HepG2 (cell line): ENCODE measurements around the gene PANK3. TPM values are rescaled to one million over a fixed set of nuclear protein-coding genes. Genes with fewer than 3 reads are reported as not detected.

Source experiments
- BRD4 ChIP-seq: sonication (generic); formaldehyde crosslinking; IDR thresholded peaks from 2 replicates; pipeline ENCODE4 v1.4.0; 2020; ENCODE audit warnings: missing genetic modification reagents
- CSRNP2 ChIP-seq: sonication (generic); formaldehyde crosslinking; conservative IDR thresholded peaks from 2 replicates; pipeline ENCODE4 v1.8.0; 2022; ENCODE audit warnings: low read depth, missing genetic modification reagents
- FOSL1 ChIP-seq: sonication (generic); formaldehyde crosslinking; IDR thresholded peaks from 2 replicates; pipeline ENCODE4 v1.9.0; 2021; ENCODE audit warnings: missing genetic modification reagents, borderline replicate concordance
- MEIS2 ChIP-seq: sonication (generic); formaldehyde crosslinking; IDR thresholded peaks from 2 replicates; pipeline ENCODE4 v1.9.0; 2021; ENCODE audit warnings: mild to moderate bottlenecking, missing genetic modification reagents
- NFYB ChIP-seq: sonication (generic); formaldehyde crosslinking; IDR thresholded peaks from 2 replicates; pipeline ENCODE4 v1.4.0; 2020; ENCODE audit warnings: missing genetic modification reagents
- PAX8 ChIP-seq: sonication (generic); formaldehyde crosslinking; IDR thresholded peaks from 2 replicates; pipeline ENCODE4 v1.8.0; 2022; ENCODE audit warnings: mild to moderate bottlenecking, missing genetic modification reagents, borderline replicate concordance
- RNF2 ChIP-seq: fragments of 450-650 bp; conservative IDR thresholded peaks from 2 replicates; pipeline ENCODE4 v1.6.1; 2016; ENCODE audit warnings: low read depth
- SNRNP70 ChIP-seq: fragments of 200-400 bp; formaldehyde crosslinking; IDR thresholded peaks from 2 replicates; pipeline ENCODE4 v1.6.1; 2017; ENCODE audit warnings: mild to moderate bottlenecking, low read depth, low read length, moderate library complexity
- TCF7 ChIP-seq: sonication (generic); IDR thresholded peaks from 2 replicates; pipeline ENCODE4 v1.6.1; 2016; ENCODE audit warnings: antibody characterized with exemption, low read depth
- ZBTB39 ChIP-seq: sonication (generic); formaldehyde crosslinking; IDR thresholded peaks from 2 replicates; pipeline ENCODE4 v1.5.0; 2020; ENCODE audit warnings: missing genetic modification reagents
- ZNF180 ChIP-seq: sonication (generic); formaldehyde crosslinking; IDR thresholded peaks from 2 replicates; pipeline ENCODE4 v1.4.0; 2020; ENCODE audit warnings: low read depth, missing genetic modification reagents, borderline replicate concordance
- ZNF326 ChIP-seq: sonication (generic); formaldehyde crosslinking; IDR thresholded peaks from 2 replicates; pipeline ENCODE4 v1.4.0; 2020; ENCODE audit warnings: missing genetic modification reagents, borderline replicate concordance
- ZNF34 ChIP-seq: sonication (generic); formaldehyde crosslinking; IDR thresholded peaks from 2 replicates; pipeline ENCODE4 v1.4.0; 2020; ENCODE audit warnings: mild to moderate bottlenecking, missing genetic modification reagents, borderline replicate concordance
- ZNF382 ChIP-seq: sonication (generic); formaldehyde crosslinking; IDR thresholded peaks from 2 replicates; pipeline ENCODE4 v1.5.0; 2020; ENCODE audit warnings: missing genetic modification reagents, mild to moderate bottlenecking, borderline replicate concordance
- ZNF564 ChIP-seq: sonication (generic); formaldehyde crosslinking; IDR thresholded peaks from 2 replicates; pipeline ENCODE4 v1.8.1; 2023; ENCODE audit warnings: mild to moderate bottlenecking, missing genetic modification reagents
- ZNF713 ChIP-seq: sonication (generic); formaldehyde crosslinking; IDR thresholded peaks from 2 replicates; pipeline ENCODE4 v1.4.0; 2020; ENCODE audit warnings: mild to moderate bottlenecking, missing genetic modification reagents
- ZNF724P ChIP-seq: sonication (generic); formaldehyde crosslinking; IDR thresholded peaks from 2 replicates; pipeline ENCODE4 v1.8.0; 2022; ENCODE audit warnings: missing genetic modification reagents, borderline replicate concordance
- ZNF746 ChIP-seq: sonication (generic); formaldehyde crosslinking; IDR thresholded peaks from 2 replicates; pipeline ENCODE4 v1.8.0; 2022; ENCODE audit warnings: mild to moderate bottlenecking, missing genetic modification reagents
- polyA plus RNA-seq, 8 experiments: library from polyadenylated mRNA; depleted of rRNA in 3 of 8; stranded (reverse) in 7 of 8; unstranded in 1 of 8; fragments of >200 nt; fragmentation: Illumina TruSeq in 4 of 8; extraction: Trizol in 4 of 8; gene quantifications; 2 replicates each; pipeline versions ENCODE4 v1.2.1 to v1.2.3, GENCODE V29; 2011 to 2016; ENCODE audit warnings: low read depth in 4 of 8, missing spikeins in 1 of 8, mixed read lengths in 1 of 8; ENCODE audit not compliant: insufficient read depth in 1 of 8
- total RNA-seq, 5 experiments: library from RNA; depleted of rRNA; stranded (reverse); fragments of >200 nt; fragmentation: Illumina TruSeq; extraction: Trizol; gene quantifications; 2 replicates each; pipeline ENCODE4 v1.2.3, GENCODE V29; 2016; ENCODE audit warnings: low read depth in 1 of 5
- TF ChIP-seq, protein P1 (sequence below): sonication (generic); formaldehyde crosslinking; conservative IDR thresholded peaks from 2 replicates; pipeline ENCODE4 v1.5.0; 2020; ENCODE audit warnings: missing genetic modification reagents
- TF ChIP-seq, protein P2 (sequence below): IDR thresholded peaks from 2 replicates; pipeline ENCODE4 v1.6.1; 2016; ENCODE audit warnings: control low read depth
- TF ChIP-seq, protein P3 (sequence below): sonication (generic); formaldehyde crosslinking; IDR thresholded peaks from 2 replicates; pipeline ENCODE4 v1.4.0; 2020; ENCODE audit warnings: missing genetic modification reagents, borderline replicate concordance

Gene PANK3
- total and polyA plus RNA-seq, 2 of the 13 experiments (the other 11 are each of a cell fraction or from before 2014, with no cell fraction given), result 26.9 to 69.5 TPM

DNA sequence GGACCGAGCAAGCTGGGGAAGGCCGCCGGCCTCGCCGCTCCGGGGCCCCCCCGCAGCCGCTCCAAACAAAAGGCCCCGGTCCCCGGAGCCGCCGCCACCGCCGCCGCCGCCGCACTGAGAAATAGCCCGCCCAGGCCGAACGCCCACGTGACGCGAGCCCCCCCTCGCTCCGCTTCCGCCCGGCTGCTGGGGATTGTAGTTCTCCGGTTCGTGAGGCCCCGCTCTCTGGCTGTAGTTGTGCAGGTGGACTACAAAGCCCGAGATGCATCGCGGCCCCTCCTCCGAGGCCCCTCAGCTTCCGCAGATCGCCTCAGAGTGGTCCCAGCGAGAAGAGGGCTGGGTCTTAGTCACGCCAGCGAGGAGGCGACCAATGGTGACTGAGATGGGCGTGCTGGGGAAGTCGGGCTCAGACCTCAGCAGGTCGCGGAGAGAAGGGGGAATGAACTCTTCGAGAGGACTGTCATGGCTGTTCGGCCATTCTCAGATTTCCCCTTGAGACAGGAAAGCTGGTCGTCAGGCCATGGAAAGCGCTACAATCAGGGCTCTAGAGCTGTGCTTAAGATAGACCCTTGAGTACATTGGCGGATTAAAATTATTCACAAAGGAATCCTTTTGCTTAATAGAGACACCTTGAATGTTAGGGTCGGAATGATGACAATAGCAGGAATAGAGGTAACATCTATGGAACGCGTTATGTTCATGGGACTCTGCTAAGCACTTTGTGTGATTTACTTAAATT is 489 bp upstream of the PANK3 start (continued):
- TF ChIP-seq, protein P1, sequence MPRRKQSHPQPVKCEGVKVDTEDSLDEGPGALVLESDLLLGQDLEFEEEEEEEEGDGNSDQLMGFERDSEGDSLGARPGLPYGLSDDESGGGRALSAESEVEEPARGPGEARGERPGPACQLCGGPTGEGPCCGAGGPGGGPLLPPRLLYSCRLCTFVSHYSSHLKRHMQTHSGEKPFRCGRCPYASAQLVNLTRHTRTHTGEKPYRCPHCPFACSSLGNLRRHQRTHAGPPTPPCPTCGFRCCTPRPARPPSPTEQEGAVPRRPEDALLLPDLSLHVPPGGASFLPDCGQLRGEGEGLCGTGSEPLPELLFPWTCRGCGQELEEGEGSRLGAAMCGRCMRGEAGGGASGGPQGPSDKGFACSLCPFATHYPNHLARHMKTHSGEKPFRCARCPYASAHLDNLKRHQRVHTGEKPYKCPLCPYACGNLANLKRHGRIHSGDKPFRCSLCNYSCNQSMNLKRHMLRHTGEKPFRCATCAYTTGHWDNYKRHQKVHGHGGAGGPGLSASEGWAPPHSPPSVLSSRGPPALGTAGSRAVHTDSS (CRISPR knock-in tag), result peak; percentile 38; the same call in 1 of the 2 replicates
- TF ChIP-seq, protein P2, sequence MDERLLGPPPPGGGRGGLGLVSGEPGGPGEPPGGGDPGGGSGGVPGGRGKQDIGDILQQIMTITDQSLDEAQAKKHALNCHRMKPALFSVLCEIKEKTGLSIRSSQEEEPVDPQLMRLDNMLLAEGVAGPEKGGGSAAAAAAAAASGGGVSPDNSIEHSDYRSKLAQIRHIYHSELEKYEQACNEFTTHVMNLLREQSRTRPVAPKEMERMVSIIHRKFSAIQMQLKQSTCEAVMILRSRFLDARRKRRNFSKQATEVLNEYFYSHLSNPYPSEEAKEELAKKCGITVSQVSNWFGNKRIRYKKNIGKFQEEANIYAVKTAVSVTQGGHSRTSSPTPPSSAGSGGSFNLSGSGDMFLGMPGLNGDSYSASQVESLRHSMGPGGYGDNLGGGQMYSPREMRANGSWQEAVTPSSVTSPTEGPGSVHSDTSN (CRISPR knock-in tag), result no peak
- TF ChIP-seq ZBTB39 (CRISPR knock-in tag) (no peak), CSRNP2 (CRISPR knock-in tag) (no peak), ZNF382 (no peak), ZNF326 (no peak), ZNF713 (CRISPR knock-in tag) (no peak), ZNF564 (no peak; the same call in 1 of the 2 replicates), MEIS2 (no peak), RNF2 (no peak), PAX8 (CRISPR knock-in tag) (no peak), BRD4 (CRISPR knock-in tag) (peak; percentile 86), ZNF34 (CRISPR knock-in tag) (no peak), ZNF180 (CRISPR knock-in tag) (no peak), SNRNP70 (no peak), TCF7 (no peak), NFYB (CRISPR knock-in tag) (peak; percentile 85), FOSL1 (no peak), ZNF746 (CRISPR knock-in tag) (no peak), ZNF724P (peak; percentile 34; the same call in 1 of the 2 replicates)
- TF ChIP-seq, protein P3, sequence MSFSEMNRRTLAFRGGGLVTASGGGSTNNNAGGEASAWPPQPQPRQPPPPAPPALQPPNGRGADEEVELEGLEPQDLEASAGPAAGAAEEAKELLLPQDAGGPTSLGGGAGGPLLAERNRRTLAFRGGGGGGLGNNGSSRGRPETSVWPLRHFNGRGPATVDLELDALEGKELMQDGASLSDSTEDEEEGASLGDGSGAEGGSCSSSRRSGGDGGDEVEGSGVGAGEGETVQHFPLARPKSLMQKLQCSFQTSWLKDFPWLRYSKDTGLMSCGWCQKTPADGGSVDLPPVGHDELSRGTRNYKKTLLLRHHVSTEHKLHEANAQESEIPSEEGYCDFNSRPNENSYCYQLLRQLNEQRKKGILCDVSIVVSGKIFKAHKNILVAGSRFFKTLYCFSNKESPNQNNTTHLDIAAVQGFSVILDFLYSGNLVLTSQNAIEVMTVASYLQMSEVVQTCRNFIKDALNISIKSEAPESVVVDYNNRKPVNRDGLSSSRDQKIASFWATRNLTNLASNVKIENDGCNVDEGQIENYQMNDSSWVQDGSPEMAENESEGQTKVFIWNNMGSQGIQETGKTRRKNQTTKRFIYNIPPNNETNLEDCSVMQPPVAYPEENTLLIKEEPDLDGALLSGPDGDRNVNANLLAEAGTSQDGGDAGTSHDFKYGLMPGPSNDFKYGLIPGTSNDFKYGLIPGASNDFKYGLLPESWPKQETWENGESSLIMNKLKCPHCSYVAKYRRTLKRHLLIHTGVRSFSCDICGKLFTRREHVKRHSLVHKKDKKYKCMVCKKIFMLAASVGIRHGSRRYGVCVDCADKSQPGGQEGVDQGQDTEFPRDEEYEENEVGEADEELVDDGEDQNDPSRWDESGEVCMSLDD (CRISPR knock-in tag), result no peak
